ENCODE measurements around the gene NDUFS2.
A peak's percentile ranks its signal among the peaks of the same experiment; 100 is the strongest.
"Not testable (repeated sequence)": the region's sequence is repeated elsewhere in the genome, so short reads cannot be mapped to it uniquely, and the experiment has no call there.

NDUFS2 gene

GRCh38 chr1:161228032-161228431, 25.9 kb downstream of the NDUFS2 start:
- in situ Hi-C loops (cut with MboI; ENCODE audit: low pct_unique_long_range_greater_than_20kb, low sequenced_read_pairs) = no loop called here
- DNase-seq = no peak

DNA sequence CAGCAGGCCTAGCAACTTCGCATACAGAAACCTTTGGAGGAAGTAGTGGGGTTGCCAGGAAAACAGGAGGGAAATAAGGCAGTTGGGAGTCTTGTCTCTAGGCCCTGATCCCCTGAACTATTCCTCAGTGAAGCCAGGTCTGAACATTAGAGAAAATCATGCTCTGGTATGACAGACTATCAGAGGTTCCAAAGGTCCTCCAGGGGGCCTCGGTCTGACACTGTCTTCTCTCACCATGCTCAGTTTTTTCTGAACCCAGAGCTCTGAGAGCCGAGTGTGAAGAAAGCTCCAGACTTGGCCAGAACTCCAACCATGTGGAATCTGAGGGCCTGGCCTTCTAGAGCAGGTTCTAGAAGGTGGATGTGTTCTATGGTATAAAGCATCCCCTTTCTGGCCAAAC, 27.7 kb downstream of the NDUFS2 start:
- peak; percentile 30 for DNase-seq
- in situ Hi-C loops (cut with MboI; ENCODE audit: low pct_unique_long_range_greater_than_20kb, low sequenced_read_pairs) = no loop called here

DNA sequence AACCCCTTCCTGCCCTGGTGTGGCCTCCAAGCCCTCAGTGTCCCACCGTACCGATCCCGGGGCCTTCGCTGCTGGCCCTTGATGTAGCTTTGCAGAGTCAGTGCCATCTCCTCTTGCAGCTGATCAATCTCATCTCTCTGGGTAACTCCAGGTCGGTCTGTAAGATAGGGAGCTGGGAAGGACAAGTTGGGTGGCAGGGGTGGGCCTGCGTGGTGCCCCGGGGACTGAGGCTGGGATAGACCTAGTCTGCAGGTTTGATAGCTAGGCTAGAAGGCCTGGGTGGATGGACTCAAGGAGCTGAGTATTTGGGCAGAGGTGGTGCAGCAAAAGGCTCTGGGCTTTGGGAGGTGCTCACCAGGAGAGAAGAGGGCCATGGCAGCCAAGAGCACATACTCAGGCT, 28.6 kb downstream of the NDUFS2 start:
- DNase-seq = no peak
- in situ Hi-C loops (cut with MboI; ENCODE audit: low pct_unique_long_range_greater_than_20kb, low sequenced_read_pairs) = no loop called here

DNA sequence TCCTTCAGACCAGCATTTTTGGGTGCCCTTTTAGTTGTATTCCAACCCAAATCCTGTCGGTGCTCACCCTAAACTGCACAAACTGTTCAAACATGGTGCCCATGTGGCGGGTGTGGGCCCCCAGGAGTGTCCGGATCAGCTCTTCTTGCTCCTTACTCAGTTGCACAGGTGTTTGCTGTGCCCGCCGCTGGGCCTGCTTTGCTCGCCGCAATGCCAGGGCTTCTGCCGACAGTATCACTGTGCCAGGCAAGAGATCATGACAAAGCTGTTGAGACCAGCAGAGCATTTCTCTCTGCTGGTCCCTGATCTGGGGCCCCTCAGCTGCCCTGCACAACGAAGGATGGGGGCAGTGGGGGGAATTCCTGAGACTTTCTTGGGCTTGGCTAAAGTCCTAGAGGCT, 30.9 kb downstream of the NDUFS2 start:
- in situ Hi-C loops (cut with MboI; ENCODE audit: low pct_unique_long_range_greater_than_20kb, low sequenced_read_pairs) = no loop called here
- no peak for DNase-seq

DNA sequence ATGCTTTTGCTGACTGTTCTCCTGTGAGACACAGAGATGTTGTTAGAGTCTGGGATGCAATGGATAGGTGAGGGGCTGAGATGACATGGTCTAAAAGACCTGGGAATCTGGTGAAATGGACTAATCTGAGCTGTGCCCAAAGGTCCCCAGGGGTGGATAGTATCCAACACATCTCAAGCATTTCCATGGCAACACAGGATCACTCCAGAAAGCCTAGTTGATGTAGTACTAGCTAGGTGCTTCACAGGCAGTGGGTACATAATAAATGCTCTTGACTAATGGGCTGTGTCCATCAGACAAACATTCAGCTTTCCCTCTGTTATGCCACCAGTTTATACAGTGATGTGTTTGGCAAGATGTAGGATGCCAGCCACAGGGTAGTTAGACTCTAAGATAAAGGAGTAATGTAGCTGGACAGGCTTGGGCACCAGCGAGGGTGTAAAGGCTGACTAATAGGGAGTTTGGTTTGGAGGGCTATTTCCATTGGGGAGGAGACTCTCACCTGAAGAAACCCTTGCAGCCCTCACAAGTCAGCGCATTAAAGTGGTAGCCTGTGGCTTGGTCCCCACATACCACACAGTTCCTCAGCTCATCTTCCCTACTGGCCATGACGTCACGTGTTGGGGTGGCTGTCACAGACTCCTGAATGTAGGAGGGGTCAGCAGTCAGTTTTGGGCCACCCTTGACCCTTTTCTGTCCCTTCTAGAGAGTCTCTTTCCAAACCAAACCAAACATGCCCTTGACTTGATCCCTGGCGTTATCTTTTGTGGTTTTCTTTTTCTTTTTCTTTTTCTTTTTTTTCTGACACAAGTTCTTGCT, 34.0 kb downstream of the NDUFS2 start:
- no peak for DNase-seq
- in situ Hi-C loops (cut with MboI; ENCODE audit: low pct_unique_long_range_greater_than_20kb, low sequenced_read_pairs) = no loop called here

DNA sequence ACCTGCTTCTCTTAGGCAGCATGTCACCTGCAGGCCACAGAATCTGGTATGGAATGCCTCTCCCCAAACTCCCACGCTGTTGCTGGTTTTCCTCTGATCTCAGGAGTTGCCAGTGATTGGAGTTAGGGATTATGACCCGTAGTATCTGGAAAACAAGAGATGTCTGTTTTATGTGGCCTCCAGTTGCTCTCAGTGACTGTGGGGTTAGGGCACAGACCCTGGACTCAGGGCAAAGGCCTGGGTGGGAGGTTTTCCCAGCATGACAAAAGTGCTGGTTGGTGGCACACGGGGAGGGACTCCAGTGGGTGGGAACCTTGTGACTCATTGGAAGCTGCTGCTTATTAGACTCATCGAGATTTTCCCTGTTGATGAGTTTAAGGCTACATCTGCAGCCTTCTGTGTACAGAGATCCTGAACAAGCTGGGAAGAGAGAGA, 35.9 kb downstream of the NDUFS2 start, which contains the start of gene NR1I3:
TSS of gene NR1I3 (minus strand) at position 165 of the 435 bp plus-strand sequence. CDS start 1,638 bp downstream, outside the sequence.
- in situ Hi-C loops (cut with MboI; ENCODE audit: low pct_unique_long_range_greater_than_20kb, low sequenced_read_pairs) = no loop called here
- no peak for DNase-seq

DNA sequence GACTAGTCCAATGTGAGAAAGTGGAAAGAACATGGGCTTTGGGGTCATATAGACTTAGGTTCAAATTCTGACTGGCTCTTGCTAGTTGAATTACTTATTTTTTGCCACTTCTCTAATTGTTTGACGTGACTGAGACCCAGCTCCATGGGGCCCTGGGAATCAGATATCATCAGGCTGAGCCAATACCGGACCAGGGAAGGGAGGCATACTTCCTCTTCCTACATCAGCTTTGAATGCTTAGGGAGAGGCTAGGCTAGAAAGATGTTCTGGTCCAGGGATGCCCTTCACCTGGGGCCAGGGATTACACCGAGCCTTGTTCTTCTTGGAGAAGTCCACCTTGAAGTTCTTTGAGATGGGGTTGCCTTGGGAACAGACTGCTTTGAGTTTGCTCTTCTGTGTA, 39.5 kb downstream of the NDUFS2 start:
- peak; percentile 60 for DNase-seq
- in situ Hi-C loops (cut with MboI; ENCODE audit: low pct_unique_long_range_greater_than_20kb, low sequenced_read_pairs) = no loop called here

- peak; percentile 38 for DNase-seq
- in situ Hi-C loops (cut with MboI; ENCODE audit: low pct_unique_long_range_greater_than_20kb, low sequenced_read_pairs) = no loop called here
These were observed 40.1 kb downstream of the NDUFS2 start for GRCh38 chr1:161242313-161242712.

DNA sequence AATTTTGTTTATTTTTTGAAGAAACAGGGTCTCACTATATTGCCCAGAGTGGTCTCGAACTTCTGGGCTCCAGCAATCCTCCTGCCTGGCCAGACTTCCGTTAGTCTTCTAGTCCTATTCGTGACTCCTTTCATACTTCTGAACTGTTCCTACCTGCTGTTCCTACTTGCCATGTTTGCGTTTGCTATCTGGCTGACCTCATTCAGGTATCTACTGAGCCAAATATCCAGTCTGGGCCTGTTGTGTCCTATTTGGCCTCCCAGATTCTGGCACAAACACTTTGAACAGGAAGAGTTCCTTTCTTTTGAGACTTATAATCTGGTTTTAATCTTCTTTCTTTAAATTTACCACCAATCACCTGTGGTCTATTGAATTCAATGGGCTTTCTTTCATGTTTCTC, 42.7 kb downstream of the NDUFS2 start:
- DNase-seq = no peak
- in situ Hi-C loops (cut with MboI; ENCODE audit: low pct_unique_long_range_greater_than_20kb, low sequenced_read_pairs) = no loop called here

- in situ Hi-C loops (cut with MboI; ENCODE audit: low pct_unique_long_range_greater_than_20kb, low sequenced_read_pairs); DNase-seq: not testable (repeated sequence)
These were observed 47.9 kb downstream of the NDUFS2 start for GRCh38 chr1:161250100-161250499.

DNA sequence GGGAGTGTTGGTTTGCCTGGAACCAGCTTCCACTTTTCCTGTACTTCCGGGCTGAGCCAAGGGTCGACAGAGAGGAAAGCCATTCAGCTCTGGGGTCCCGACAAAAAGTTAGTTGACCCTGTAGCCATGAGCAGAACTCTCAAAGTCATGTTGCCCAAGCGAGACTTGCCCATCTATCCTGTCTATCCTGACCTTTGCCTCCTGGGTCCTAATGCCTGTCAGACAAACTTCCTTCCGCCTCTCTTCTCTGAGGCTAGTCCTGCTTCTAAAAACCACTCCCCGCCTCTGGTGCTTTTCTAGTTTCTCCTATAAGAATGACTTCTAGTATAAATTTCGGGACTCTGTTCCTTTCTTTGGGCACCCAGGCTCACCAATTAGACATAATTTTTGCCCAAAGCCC, 48.7 kb downstream of the NDUFS2 start:
- in situ Hi-C loops (cut with MboI; ENCODE audit: low pct_unique_long_range_greater_than_20kb, low sequenced_read_pairs) = no loop called here
- DNase-seq = no peak

DNA sequence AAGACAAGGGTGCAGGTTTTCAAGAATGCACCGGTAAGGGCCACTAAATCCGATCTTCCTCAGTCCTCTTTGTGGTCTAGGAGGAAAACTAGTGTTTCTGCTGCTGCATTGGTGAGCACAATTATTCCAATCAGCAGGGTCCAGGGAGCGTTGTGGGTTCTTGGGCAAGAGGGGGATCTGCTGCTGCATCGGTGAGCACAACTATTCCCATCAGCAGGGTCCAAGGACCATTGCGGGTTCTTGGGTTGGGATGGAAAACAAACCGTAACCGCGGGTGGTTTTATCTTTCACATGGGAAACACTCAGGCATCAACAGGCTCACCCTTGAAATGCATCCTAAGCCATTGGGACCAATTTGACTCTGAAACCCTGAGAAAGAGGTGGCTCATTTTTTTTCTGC, 49.4 kb downstream of the NDUFS2 start:
- no peak for DNase-seq
- in situ Hi-C loops (cut with MboI; ENCODE audit: low pct_unique_long_range_greater_than_20kb, low sequenced_read_pairs) = no loop called here

GRCh38 chr1:161255302-161255701, 53.1 kb downstream of the NDUFS2 start:
- in situ Hi-C loops (cut with MboI; ENCODE audit: low pct_unique_long_range_greater_than_20kb, low sequenced_read_pairs); DNase-seq: not testable (repeated sequence)

DNA sequence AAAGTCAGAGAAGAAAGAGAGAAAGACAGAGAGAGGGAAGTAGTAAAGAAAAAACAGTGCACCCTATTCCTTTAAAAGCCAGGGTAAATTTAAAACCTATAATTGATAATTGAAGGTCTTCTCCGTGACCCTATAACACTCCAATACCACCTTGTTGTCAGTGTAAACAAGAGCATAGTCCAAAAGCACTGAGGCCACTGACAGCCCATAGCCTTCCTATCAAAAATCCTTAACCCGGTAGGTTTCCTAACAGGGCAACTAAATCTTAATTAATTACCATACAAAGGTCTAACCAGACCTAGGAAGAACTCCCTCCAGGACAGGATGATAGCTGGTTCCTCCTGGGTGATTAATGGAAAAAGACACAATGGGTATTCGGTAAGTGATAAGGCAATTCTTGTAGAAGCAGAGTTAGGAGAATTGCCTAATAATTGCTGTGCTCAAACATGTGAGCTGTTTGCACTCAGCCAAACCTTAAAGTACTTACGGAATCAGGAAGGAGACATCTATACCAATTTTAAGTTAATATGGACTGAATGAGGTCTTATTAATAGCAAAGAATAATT, 53.9 kb downstream of the NDUFS2 start:
- in situ Hi-C loops (cut with MboI; ENCODE audit: low pct_unique_long_range_greater_than_20kb, low sequenced_read_pairs); DNase-seq: not testable (repeated sequence)

- in situ Hi-C loops (cut with MboI; ENCODE audit: low pct_unique_long_range_greater_than_20kb, low sequenced_read_pairs); DNase-seq: not testable (repeated sequence)
These were observed 54.9 kb downstream of the NDUFS2 start for GRCh38 chr1:161257109-161257508.

- in situ Hi-C loops (cut with MboI; ENCODE audit: low pct_unique_long_range_greater_than_20kb, low sequenced_read_pairs) = no loop called here
- DNase-seq = peak; percentile 79
These were observed 56.5 kb downstream of the NDUFS2 start, which contains the start of gene PCP4L1 for GRCh38 chr1:161258439-161259344. Gene PCP4L1, plus strand, starts transcription at chr1:161258745. Its CDS starts 230 bp downstream, at chr1:161258975.

DNA sequence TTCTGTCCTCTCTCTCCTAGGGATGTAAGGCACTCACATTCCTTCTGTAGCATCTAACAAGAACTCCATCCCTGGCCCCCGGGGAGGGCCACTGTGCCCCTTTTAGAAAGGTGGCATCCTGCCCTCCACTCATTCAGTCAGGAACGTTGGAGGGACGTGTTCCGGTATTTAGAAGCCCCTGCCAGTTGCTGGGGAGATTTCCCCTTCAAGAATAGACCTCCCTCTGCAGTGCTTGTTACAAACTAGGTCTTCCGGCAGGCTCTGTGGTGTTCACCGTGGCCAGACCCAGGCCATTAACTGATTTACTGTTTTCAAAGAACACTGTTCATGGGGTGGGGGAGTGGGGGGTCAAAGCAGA, 57.2 kb downstream of the NDUFS2 start:
- in situ Hi-C loops (cut with MboI; ENCODE audit: low pct_unique_long_range_greater_than_20kb, low sequenced_read_pairs) = no loop called here
- DNase-seq = no peak

- no peak for DNase-seq
- in situ Hi-C loops (cut with MboI; ENCODE audit: low pct_unique_long_range_greater_than_20kb, low sequenced_read_pairs) = no loop called here
These were observed 57.6 kb downstream of the NDUFS2 start for GRCh38 chr1:161259765-161260164.

- DNase-seq = no peak
- in situ Hi-C loops (cut with MboI; ENCODE audit: low pct_unique_long_range_greater_than_20kb, low sequenced_read_pairs) = no loop called here
These were observed 58.5 kb downstream of the NDUFS2 start for GRCh38 chr1:161260376-161261260.
